ENCODE measurements around the gene KRT4.

KRT4 gene

GRCh38 chr12:52772188-52772587, 41.7 kb downstream of the KRT4 start:
- Histone ChIP-seq H3K9me3 (replicated peaks; ENCODE audit: low read length) (no peaks in the 10 kb centered on the region), H3K36me3 (ENCODE audit: insufficient read depth, low read length) (no peaks in the 10 kb centered on the region), H3K4me3 (ENCODE audit: low read length) (no peak overlapping the region), H3K27me3 (ENCODE audit: control insufficient read depth, insufficient read depth, low read length) (peaks cover 67% of the 10 kb centered on the region), H3K4me1 (ENCODE audit: control insufficient read depth, insufficient read depth, low read length) (no peaks in the 10 kb centered on the region), H3K4me2 (ENCODE audit: low read length) (no peak overlapping the region), H3K9ac (ENCODE audit: low read depth, low read length) (no peak overlapping the region)

GRCh38 chr12:52771505-52771904, 42.4 kb downstream of the KRT4 start:
- no peak overlapping the region for H3K4me2 ChIP-seq (ENCODE audit: low read length)
- H3K27me3 ChIP-seq (ENCODE audit: control insufficient read depth, insufficient read depth, low read length): peaks cover 71% of the 10 kb centered on the region
- H3K9me3 ChIP-seq (replicated peaks; ENCODE audit: low read length): no peaks in the 10 kb centered on the region
- H3K36me3 ChIP-seq (ENCODE audit: insufficient read depth, low read length): no peaks in the 10 kb centered on the region
- H3K4me3 ChIP-seq (ENCODE audit: low read length): no peak overlapping the region
- H3K4me1 ChIP-seq (ENCODE audit: control insufficient read depth, insufficient read depth, low read length): no peaks in the 10 kb centered on the region
- no peak overlapping the region for H3K9ac ChIP-seq (ENCODE audit: low read depth, low read length)

GRCh38 chr12:52771088-52771487, 42.8 kb downstream of the KRT4 start:
- H3K9ac ChIP-seq (ENCODE audit: low read depth, low read length): no peak overlapping the region
- H3K36me3 ChIP-seq (ENCODE audit: insufficient read depth, low read length): no peaks in the 10 kb centered on the region
- H3K4me3 ChIP-seq (ENCODE audit: low read length): no peak overlapping the region
- peaks cover 72% of the 10 kb centered on the region for H3K27me3 ChIP-seq (ENCODE audit: control insufficient read depth, insufficient read depth, low read length)
- no peak overlapping the region for H3K4me2 ChIP-seq (ENCODE audit: low read length)
- no peaks in the 10 kb centered on the region for H3K9me3 ChIP-seq (replicated peaks; ENCODE audit: low read length)
- no peaks in the 10 kb centered on the region for H3K4me1 ChIP-seq (ENCODE audit: control insufficient read depth, insufficient read depth, low read length)

- no peaks in the 10 kb centered on the region for H3K36me3 ChIP-seq (ENCODE audit: insufficient read depth, low read length)
- H3K27me3 ChIP-seq (ENCODE audit: control insufficient read depth, insufficient read depth, low read length): peaks cover 66% of the 10 kb centered on the region
Observed at GRCh38 chr12:52769946-52770345, 44.0 kb downstream of the KRT4 start.

GRCh38 chr12:52769354-52769753, 44.6 kb downstream of the KRT4 start:
- Histone ChIP-seq H3K4me1 (ENCODE audit: control insufficient read depth, insufficient read depth, low read length) (no peaks in the 10 kb centered on the region), H3K27me3 (ENCODE audit: control insufficient read depth, insufficient read depth, low read length) (peaks cover 63% of the 10 kb centered on the region), H3K9ac (ENCODE audit: low read depth, low read length) (no peak overlapping the region), H3K4me2 (ENCODE audit: low read length) (no peak overlapping the region), H3K9me3 (replicated peaks; ENCODE audit: low read length) (no peaks in the 10 kb centered on the region), H3K36me3 (ENCODE audit: insufficient read depth, low read length) (no peaks in the 10 kb centered on the region), H3K4me3 (ENCODE audit: low read length) (no peak overlapping the region)

More at GRCh38 chr12:52769946-52770345, 44.0 kb downstream of the KRT4 start:
- Histone ChIP-seq H3K4me3 (ENCODE audit: low read length) (no peak overlapping the region), H3K4me2 (ENCODE audit: low read length) (no peak overlapping the region), H3K9me3 (replicated peaks; ENCODE audit: low read length) (no peaks in the 10 kb centered on the region), H3K9ac (ENCODE audit: low read depth, low read length) (no peak overlapping the region), H3K4me1 (ENCODE audit: control insufficient read depth, insufficient read depth, low read length) (no peaks in the 10 kb centered on the region)

- Histone ChIP-seq H3K9me3 (replicated peaks; ENCODE audit: low read length) (no peaks in the 10 kb centered on the region), H3K4me1 (ENCODE audit: control insufficient read depth, insufficient read depth, low read length) (no peaks in the 10 kb centered on the region), H3K4me3 (ENCODE audit: low read length) (no peak overlapping the region), H3K36me3 (ENCODE audit: insufficient read depth, low read length) (no peaks in the 10 kb centered on the region), H3K9ac (ENCODE audit: low read depth, low read length) (no peak overlapping the region), H3K27me3 (ENCODE audit: control insufficient read depth, insufficient read depth, low read length) (peaks cover 61% of the 10 kb centered on the region), H3K4me2 (ENCODE audit: low read length) (no peak overlapping the region)
Observed at GRCh38 chr12:52768479-52769200, 45.3 kb downstream of the KRT4 start.

GRCh38 chr12:52767427-52767826, 46.5 kb downstream of the KRT4 start:
- Histone ChIP-seq H3K4me1 (ENCODE audit: control insufficient read depth, insufficient read depth, low read length) (no peaks in the 10 kb centered on the region), H3K9ac (ENCODE audit: low read depth, low read length) (no peak overlapping the region), H3K27me3 (ENCODE audit: control insufficient read depth, insufficient read depth, low read length) (peaks cover 53% of the 10 kb centered on the region), H3K9me3 (replicated peaks; ENCODE audit: low read length) (no peaks in the 10 kb centered on the region), H3K36me3 (ENCODE audit: insufficient read depth, low read length) (no peaks in the 10 kb centered on the region), H3K4me2 (ENCODE audit: low read length) (no peak overlapping the region), H3K4me3 (ENCODE audit: low read length) (no peak overlapping the region)

- Histone ChIP-seq H3K9ac (ENCODE audit: low read depth, low read length) (no peak overlapping the region), H3K27me3 (ENCODE audit: control insufficient read depth, insufficient read depth, low read length) (peaks cover 49% of the 10 kb centered on the region)
Observed at GRCh38 chr12:52767020-52767379, 46.9 kb downstream of the KRT4 start.

GRCh38 chr12:52766351-52767019, 47.4 kb downstream of the KRT4 start:
- H3K9me3 ChIP-seq (replicated peaks; ENCODE audit: low read length): no peaks in the 10 kb centered on the region
- H3K4me3 ChIP-seq (ENCODE audit: low read length): no peak overlapping the region
- peaks cover 45% of the 10 kb centered on the region for H3K27me3 ChIP-seq (ENCODE audit: control insufficient read depth, insufficient read depth, low read length)
- H3K36me3 ChIP-seq (ENCODE audit: insufficient read depth, low read length): no peaks in the 10 kb centered on the region
- H3K4me2 ChIP-seq (ENCODE audit: low read length): no peak overlapping the region
- no peaks in the 10 kb centered on the region for H3K4me1 ChIP-seq (ENCODE audit: control insufficient read depth, insufficient read depth, low read length)
- no peak overlapping the region for H3K9ac ChIP-seq (ENCODE audit: low read depth, low read length)

More at GRCh38 chr12:52767020-52767379, 46.9 kb downstream of the KRT4 start:
- Histone ChIP-seq H3K9me3 (replicated peaks; ENCODE audit: low read length) (no peaks in the 10 kb centered on the region), H3K4me2 (ENCODE audit: low read length) (no peak overlapping the region), H3K4me3 (ENCODE audit: low read length) (no peak overlapping the region), H3K36me3 (ENCODE audit: insufficient read depth, low read length) (no peaks in the 10 kb centered on the region), H3K4me1 (ENCODE audit: control insufficient read depth, insufficient read depth, low read length) (no peaks in the 10 kb centered on the region)

- no peak overlapping the region for H3K4me3 ChIP-seq (ENCODE audit: low read length)
- H3K4me2 ChIP-seq (ENCODE audit: low read length): no peak overlapping the region
- no peaks in the 10 kb centered on the region for H3K36me3 ChIP-seq (ENCODE audit: insufficient read depth, low read length)
- H3K4me1 ChIP-seq (ENCODE audit: control insufficient read depth, insufficient read depth, low read length): no peaks in the 10 kb centered on the region
- no peaks in the 10 kb centered on the region for H3K9me3 ChIP-seq (replicated peaks; ENCODE audit: low read length)
- peaks cover 41% of the 10 kb centered on the region for H3K27me3 ChIP-seq (ENCODE audit: control insufficient read depth, insufficient read depth, low read length)
- no peak overlapping the region for H3K9ac ChIP-seq (ENCODE audit: low read depth, low read length)
Observed at GRCh38 chr12:52765702-52766101, 48.2 kb downstream of the KRT4 start.

- Histone ChIP-seq H3K27me3 (ENCODE audit: control insufficient read depth, insufficient read depth, low read length) (peaks cover 43% of the 10 kb centered on the region), H3K4me3 (ENCODE audit: low read length) (no peak overlapping the region), H3K4me1 (ENCODE audit: control insufficient read depth, insufficient read depth, low read length) (no peaks in the 10 kb centered on the region), H3K4me2 (ENCODE audit: low read length) (no peak overlapping the region), H3K9me3 (replicated peaks; ENCODE audit: low read length) (no peaks in the 10 kb centered on the region), H3K9ac (ENCODE audit: low read depth, low read length) (no peak overlapping the region), H3K36me3 (ENCODE audit: insufficient read depth, low read length) (no peaks in the 10 kb centered on the region)
Observed at GRCh38 chr12:52763991-52764390, 49.9 kb downstream of the KRT4 start.
